K562 (cell line): ENCODE data around the gene RPL3. TPM values are rescaled to one million over a fixed set of nuclear protein-coding genes. Genes with fewer than 3 reads are reported as not detected.

ENCODE experiments used
- HNRNPUL1 ChIP-seq: fragments of 200-400 bp; formaldehyde crosslinking; IDR thresholded peaks from 2 replicates; pipeline ENCODE4 v1.6.1; 2017; ENCODE audit warnings: low read length
- POLR2AphosphoS2 ChIP-seq: IDR thresholded peaks from 2 replicates; pipeline ENCODE4 v1.6.1; 2012; ENCODE audit warnings: low read length, improper control_type of control experiment
- ZNF395 ChIP-seq: fragments of 200-800 bp; sonication (Bioruptor generic); IDR thresholded peaks from 2 replicates; pipeline ENCODE4 v1.6.1; 2017; ENCODE audit warnings: missing genetic modification characterization, missing compliant biosample characterization
- polyA plus RNA-seq, 8 experiments: library from polyadenylated mRNA; depleted of rRNA in 4 of 8; stranded (reverse) in 5 of 8; unstranded in 3 of 8; fragments of >200 nt; fragmentation: Nextera tagmentation in 2 of 8; fragmentation: Illumina TruSeq in 1 of 8; extraction: Ambion mirVana in 2 of 8; extraction: Trizol in 1 of 8; gene quantifications; 2 replicates each; pipeline versions ENCODE4 v1.2.1 to v1.2.3, GENCODE V29; 2011 to 2014; ENCODE audit warnings: inconsistent platforms in 1 of 8, missing spikeins in 1 of 8
- total RNA-seq, 7 experiments: library from RNA; depleted of rRNA in 6 of 7; stranded (reverse); fragments of >200 nt in 6 of 7; fragmentation: Illumina TruSeq in 2 of 7; extraction: Trizol in 2 of 7; gene quantifications; 2 replicates each; pipeline versions ENCODE4 v1.2.1 to v1.2.3, GENCODE V29; 2011 to 2021; ENCODE audit warnings: low replicate concordance in 1 of 7
- TF ChIP-seq, protein P1 (sequence below): fragments of 250-450 bp; sonication (Bioruptor Pico); IDR thresholded peaks from 2 replicates; pipeline ENCODE4 v1.8.0; 2022; ENCODE audit warnings: inconsistent platforms, mild to moderate bottlenecking, moderate library complexity, borderline replicate concordance

RPL3 gene
- total and polyA plus RNA-seq, 9 of the 15 experiments (the other 6 are each of a cell fraction or from before 2014, with no cell fraction given): 1,624 to 4,066 (median 2,565) TPM

- 0 out of 2 replicates have a peak, but pooled peaks have one; percentile 75 for TF ChIP-seq POLR2AphosphoS2
- TF ChIP-seq HNRNPUL1: no peak; the same call in none of the 2 replicates
- TF ChIP-seq ZNF395 (CRISPR knock-in tag): no peak
- TF ChIP-seq, protein P1, sequence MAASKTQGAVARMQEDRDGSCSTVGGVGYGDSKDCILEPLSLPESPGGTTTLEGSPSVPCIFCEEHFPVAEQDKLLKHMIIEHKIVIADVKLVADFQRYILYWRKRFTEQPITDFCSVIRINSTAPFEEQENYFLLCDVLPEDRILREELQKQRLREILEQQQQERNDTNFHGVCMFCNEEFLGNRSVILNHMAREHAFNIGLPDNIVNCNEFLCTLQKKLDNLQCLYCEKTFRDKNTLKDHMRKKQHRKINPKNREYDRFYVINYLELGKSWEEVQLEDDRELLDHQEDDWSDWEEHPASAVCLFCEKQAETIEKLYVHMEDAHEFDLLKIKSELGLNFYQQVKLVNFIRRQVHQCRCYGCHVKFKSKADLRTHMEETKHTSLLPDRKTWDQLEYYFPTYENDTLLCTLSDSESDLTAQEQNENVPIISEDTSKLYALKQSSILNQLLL (CRISPR knock-in tag): no peak
These were observed 7.6 kb downstream of the RPL3 start (continued) for GRCh38 chr22:39311592-39312400.
